SU-DHL-6 (cell line): Measurements from ENCODE around the gene KCNK4.

Experiments
- CTCF ChIP-seq: fragments of 200-600 bp; sonication (generic); IDR thresholded peaks from one replicate; pipeline ENCODE4 v1.5.1; 2017; ENCODE audit warnings: antibody characterized with exemption, mild to moderate bottlenecking, low read length, moderate library complexity; ENCODE audit not compliant: insufficient read depth, poor library complexity, severe bottlenecking
- EZH2phosphoT487 ChIP-seq: fragments of 200-600 bp; sonication (generic), shearing (Covaris generic); conservative IDR thresholded peaks from 2 replicates; pipeline ENCODE4 v1.6.1; 2018; ENCODE audit warnings: mild to moderate bottlenecking, antibody characterized with exemption, low read length, moderate library complexity, mixed read lengths

- TF ChIP-seq CTCF (no peak), EZH2phosphoT487 (no peak)
Measured at GRCh38 chr11:64249563-64250414, 41.3 kb upstream of the KCNK4 start.
